HCT116 (cell line): ENCODE measurements around the gene RAB3GAP1. TPM values are rescaled to one million over a fixed set of nuclear protein-coding genes. Genes with fewer than 3 reads are reported as not detected.
A peak's percentile ranks its signal among the peaks of the same experiment; 100 is the strongest.

Experiments used
- ATAC-seq: fragments of 200-7000 bp; cut with Tn5 transposase; 2 replicates; pipeline ENCODE4 v1.9.1; 2020; ENCODE audit warnings: mild to moderate bottlenecking, moderate library complexity
- BruUV-seq: library from RNA; stranded (reverse); fragments of 400-500 nt; replicated peaks from 2 replicates; lab custom pipeline; 2021; lab: Mats Ljungman, UMichigan
- CTCF ChIA-PET: fragments of 300-600 bp; sonication (Branson Sonifier 250); formaldehyde crosslinking; loops from one replicate; lab custom pipeline; 2021; ENCODE audit warnings: antibody characterized with exemption; lab: Charles Lee
- POLR2A ChIA-PET: fragments of 300-600, 350-600 bp; sonication (Branson Sonifier 250); formaldehyde crosslinking; loops from one replicate; lab custom pipeline; 2021; ENCODE audit warnings: antibody characterized with exemption; lab: Charles Lee
- RAD21 ChIA-PET, 2 experiments: fragments of 300-600 bp; sonication (Branson Sonifier 250); formaldehyde crosslinking; loops; one replicate each; lab custom pipeline; 2023; ENCODE audit warnings: low total read pairs in 2 of 2; ENCODE audit not compliant: uncharacterized antibody in 2 of 2, unreplicated experiment in 2 of 2, low non-redundant PET in 1 of 2; lab: Charles Lee
- DNase-seq: peaks from one replicate; pipeline ENCODE4 v3.0.0-alpha.2; 2010; ENCODE audit warnings: low read depth, low spot score
- H2AFZ ChIP-seq: fragments of 200-600 bp; shearing (Covaris generic), sonication (generic); 2 replicates; pipeline ENCODE4 v1.6.1; 2017; ENCODE audit warnings: low read depth, mixed run types, mixed read lengths, antibody characterized with exemption, low read length; ENCODE audit not compliant: poor library complexity, severe bottlenecking
- H3K27ac ChIP-seq: 2 replicates; pipeline ENCODE4 v1.5.1; 2012; ENCODE audit warnings: low read depth, low read length
- H3K27me3 ChIP-seq: fragments of 200-600 bp; sonication (generic); 2 replicates; pipeline ENCODE4 v1.6.1; 2016; ENCODE audit warnings: mixed run types, low read length, mixed read lengths; ENCODE audit not compliant: insufficient read depth
- H3K36me3 ChIP-seq, 2 experiments: fragments of 200-500 bp in 1 of 2; fragments of 200-600 bp in 1 of 2; sonication (Bioruptor generic) in 1 of 2; sonication (generic) in 1 of 2; 2 replicates each; pipeline versions ENCODE4 v1.5.1 to v1.6.1; 2014 to 2016; ENCODE audit warnings: low read length in 2 of 2, inconsistent platforms in 1 of 2, mixed read lengths in 1 of 2, mixed run types in 1 of 2; ENCODE audit not compliant: insufficient read depth in 2 of 2, control insufficient read depth in 1 of 2
- H3K4me1 ChIP-seq, 2 experiments: fragments of 200-600 bp in 1 of 2; sonication (generic) in 1 of 2; 2 replicates each; pipeline versions ENCODE4 v1.5.1 to v1.6.1; 2012 to 2017; ENCODE audit warnings: low read length in 2 of 2, inconsistent platforms in 1 of 2, mild to moderate bottlenecking in 1 of 2, mixed read lengths in 1 of 2, mixed run types in 1 of 2, moderate library complexity in 1 of 2; ENCODE audit not compliant: insufficient read depth in 2 of 2, control insufficient read depth in 1 of 2
- H3K4me2 ChIP-seq: fragments of 200-600 bp; sonication (generic); 2 replicates; pipeline ENCODE4 v1.6.1; 2017; ENCODE audit warnings: mixed run types, low read length, mixed read lengths
- H3K4me3 ChIP-seq, 2 experiments: fragments of 200-600 bp in 1 of 2; sonication (generic) in 1 of 2; replicated peaks in 1 of 2; 2 replicates each; pipeline ENCODE4 v1.5.1; 2011 to 2016; ENCODE audit warnings: low read length in 2 of 2, control low read depth in 1 of 2, low read depth in 1 of 2, mild to moderate bottlenecking in 1 of 2, mixed read lengths in 1 of 2, mixed run types in 1 of 2
- H3K79me2 ChIP-seq: fragments of 200-600 bp; sonication (generic); 2 replicates; pipeline ENCODE4 v1.6.1; 2017; ENCODE audit warnings: mild to moderate bottlenecking, mixed run types, low read length, moderate library complexity, mixed read lengths; ENCODE audit not compliant: insufficient read depth
- H3K9ac ChIP-seq: fragments of 200-600 bp; sonication (generic); 2 replicates; pipeline ENCODE4 v1.6.1; 2016; ENCODE audit warnings: low read length, mixed read lengths
- H3K9me2 ChIP-seq: fragments of 200-600 bp; sonication (generic), shearing (Covaris generic); 2 replicates; pipeline ENCODE4 v1.6.1; 2017; ENCODE audit warnings: mixed run types, mild to moderate bottlenecking, moderate library complexity; ENCODE audit not compliant: insufficient read depth
- H3K9me3 ChIP-seq, 2 experiments: fragments of 200-500 bp in 1 of 2; fragments of 200-600 bp in 1 of 2; sonication (Bioruptor generic) in 1 of 2; sonication (generic) in 1 of 2; 2 replicates each; pipeline ENCODE4 v1.6.1; 2014 to 2017; ENCODE audit warnings: low read length in 2 of 2, mixed read lengths in 2 of 2, inconsistent platforms in 1 of 2, low read depth in 1 of 2, mild to moderate bottlenecking in 1 of 2, mixed run types in 1 of 2, moderate library complexity in 1 of 2; ENCODE audit not compliant: control insufficient read depth in 1 of 2, insufficient read depth in 1 of 2
- H4K20me1 ChIP-seq: fragments of 200-600 bp; sonication (generic), shearing (Covaris generic); 2 replicates; pipeline ENCODE4 v1.6.1; 2017; ENCODE audit warnings: mixed run types, mild to moderate bottlenecking, moderate library complexity; ENCODE audit not compliant: insufficient read depth
- ATF3 ChIP-seq: IDR thresholded peaks from 2 replicates; pipeline ENCODE4 v1.6.1; 2012
- CEBPB ChIP-seq: IDR thresholded peaks from 2 replicates; pipeline ENCODE4 v1.6.1; 2012; ENCODE audit warnings: low read depth
- CTCF ChIP-seq, 3 experiments: fragments of 200-600 bp in 1 of 3; sonication (generic) in 1 of 3; IDR thresholded peaks in 2 of 3; conservative IDR thresholded peaks in 1 of 3; 2 replicates each; pipeline ENCODE4 v1.5.1; 2012 to 2017; ENCODE audit warnings: low read depth in 2 of 3, low read length in 2 of 3, antibody characterized with exemption in 1 of 3, borderline replicate concordance in 1 of 3, control low read depth in 1 of 3, mild to moderate bottlenecking in 1 of 3, mixed read lengths in 1 of 3, mixed run types in 1 of 3, moderate library complexity in 1 of 3; ENCODE audit not compliant: insufficient read depth in 1 of 3
- EGR1 ChIP-seq: IDR thresholded peaks from 2 replicates; pipeline ENCODE4 v1.6.1; 2012; ENCODE audit warnings: low read depth
- ELF1 ChIP-seq: IDR thresholded peaks from 2 replicates; pipeline ENCODE4 v1.6.1; 2012; ENCODE audit warnings: low read depth, borderline replicate concordance
- EZH2phosphoT487 ChIP-seq: fragments of 200-600 bp; IDR thresholded peaks from 2 replicates; pipeline ENCODE4 v1.6.1; 2018; ENCODE audit warnings: antibody characterized with exemption, borderline replicate concordance
- JUND ChIP-seq: IDR thresholded peaks from 2 replicates; pipeline ENCODE4 v1.6.1; 2012
- MAX ChIP-seq: IDR thresholded peaks from 2 replicates; pipeline ENCODE4 v1.6.1; 2012
- POLR2A ChIP-seq: IDR thresholded peaks from 2 replicates; pipeline ENCODE4 v1.7.0; 2011; ENCODE audit warnings: borderline replicate concordance; ENCODE audit not compliant: insufficient read depth, insufficient read length; ENCODE audit errors: extremely low read depth
- RAD21 ChIP-seq: IDR thresholded peaks from 2 replicates; pipeline ENCODE4 v1.6.1; 2012; ENCODE audit warnings: low read depth, mild to moderate bottlenecking
- SRF ChIP-seq: IDR thresholded peaks from 2 replicates; pipeline ENCODE4 v1.6.1; 2012; ENCODE audit warnings: low read depth
- YY1 ChIP-seq: IDR thresholded peaks from 2 replicates; pipeline ENCODE4 v1.6.1; 2011; ENCODE audit warnings: low read length, low read depth, moderate library complexity, mild to moderate bottlenecking; ENCODE audit not compliant: insufficient replicate concordance; ENCODE audit errors: extremely low read depth
- ZFX ChIP-seq: fragments of 450-650 bp; IDR thresholded peaks from 2 replicates; pipeline ENCODE4 v1.6.1; 2017
- intact Hi-C: fragments of 100-400 bp; cut with micrococcal nuclease; formaldehyde crosslinking; loops from 2 replicates; pipeline ENCODE4 v1.10.0; 2022
- total RNA-seq: library from RNA; stranded (reverse); gene quantifications from one replicate; pipeline ENCODE4 v1.2.1, GENCODE V29; 2021; ENCODE audit not compliant: unreplicated experiment

RAB3GAP1 gene
- total RNA-seq, 1 experiment from 2014 or later, result 38.5 TPM

- CTCF ChIA-PET, result no interaction called here
- DNase-seq (no peak), ATAC-seq (no peak)
- RAD21 ChIA-PET, result no interaction called here
- TF ChIP-seq RAD21 (no peak), EGR1 (no peak), MAX (no peak), YY1 (no peak), JUND (no peak), EZH2phosphoT487 (no peak), ELF1 (no peak), SRF (no peak), ATF3 (no peak), POLR2A (no peak)
- Histone ChIP-seq H3K36me3 (peaks cover 18 to 24% of the 10 kb centered on the region in 2 experiments; a peak in 3 of 4 replicates), H3K27me3 (no peaks in the 10 kb centered on the region), H2AFZ (no peak overlapping the region), H3K79me2 (no peaks in the 10 kb centered on the region), H3K9me2 (no peaks in the 10 kb centered on the region), H3K4me3 (no peak overlapping the region), H3K9ac (no peak overlapping the region), H3K9me3 (no peaks in the 10 kb centered on the region), H4K20me1 (no peaks in the 10 kb centered on the region), H3K4me2 (no peak overlapping the region), H3K4me1 (no peaks in the 10 kb centered on the region), H3K27ac (no peak overlapping the region)
- POLR2A ChIA-PET, result no interaction called here
- no TSS peak for BruUV-seq
- intact Hi-C loops, result loop anchor here (10.0 kb wide), 1 partner anchor 162 kb away; no protein-coding TSS in a partner anchor
Measured at GRCh38 chr2:135167273-135167672, 115.2 kb downstream of the RAB3GAP1 start.

GRCh38 chr2:135168204-135168856 is 116.2 kb downstream of the RAB3GAP1 start:
- ChIA-PET POLR2A (no interaction called here), RAD21 (no interaction called here), CTCF (interaction anchor here (1.0 kb wide), 1 partner anchor 179 kb away, joined by 3 read pairs; no protein-coding TSS in a partner anchor)
- Histone ChIP-seq H3K9me2 (no peaks in the 10 kb centered on the region), H3K4me2 (no peak overlapping the region), H3K9ac (no peak overlapping the region), H2AFZ (no peak overlapping the region), H3K4me3 (no peak overlapping the region), H3K36me3 (peaks cover 18 to 24% of the 10 kb centered on the region in 2 experiments; a peak in 3 of 4 replicates), H3K27me3 (no peaks in the 10 kb centered on the region), H4K20me1 (no peaks in the 10 kb centered on the region), H3K79me2 (no peaks in the 10 kb centered on the region), H3K27ac (no peak overlapping the region), H3K9me3 (no peaks in the 10 kb centered on the region), H3K4me1 (no peaks in the 10 kb centered on the region)
- BruUV-seq, result no TSS peak
- DNase-seq (no peak), ATAC-seq (peak; percentile 73)
- intact Hi-C loops, result loop anchor here (10.0 kb wide), 1 partner anchor 164 kb away; no protein-coding TSS in a partner anchor
- TF ChIP-seq YY1, result no peak
- no peak for TF ChIP-seq EGR1
- peak in 2 of 3 experiments; percentile 4 to 29; a peak in 1 of 6 replicates for TF ChIP-seq CTCF (IDR thresholded peaks at IDR 0.05 in 2 of 3, conservative IDR thresholded peaks at IDR 0.05 in 1 of 3; ENCODE audit: borderline replicate concordance in 1 of 3, insufficient read depth in 1 of 3, low read depth in 2 of 3, low read length in 2 of 3)
- TF ChIP-seq SRF, result no peak
- TF ChIP-seq ELF1, result no peak
- TF ChIP-seq CEBPB, result no peak
- no peak for TF ChIP-seq EZH2phosphoT487
- TF ChIP-seq ZFX, result no peak
